GM21515 (cell line): ENCODE data around the gene UPP1.
"Not testable (repeated sequence)": the region's sequence is repeated elsewhere in the genome, so short reads cannot be mapped to it uniquely, and the experiment has no call there.

ENCODE experiments used
- ATAC-seq: cut with Tn5 transposase; IDR thresholded peaks from one replicate; pipeline ENCODE4 v1.9.1; 2021; ENCODE audit not compliant: unreplicated experiment

Gene UPP1

GRCh38 chr7:48110868-48111267 is 21.8 kb downstream of the UPP1 start:
- no peak for ATAC-seq

- ATAC-seq = no peak
Observed at GRCh38 chr7:48111596-48111995, 22.5 kb downstream of the UPP1 start.

- no peak for ATAC-seq
Observed at GRCh38 chr7:48112401-48113165, 23.5 kb downstream of the UPP1 start.

GRCh38 chr7:48113275-48113674 is 24.2 kb downstream of the UPP1 start:
- no peak for ATAC-seq

GRCh38 chr7:48114115-48114514 is 25.1 kb downstream of the UPP1 start:
- ATAC-seq = no peak

- no peak for ATAC-seq
Observed at GRCh38 chr7:48114589-48114988, 25.5 kb downstream of the UPP1 start.

- ATAC-seq = no peak
Observed at GRCh38 chr7:48116043-48116442, 27.0 kb downstream of the UPP1 start.

- ATAC-seq = no peak
Observed at GRCh38 chr7:48118041-48118440, 29.0 kb downstream of the UPP1 start.

GRCh38 chr7:48120536-48120935 is 31.5 kb downstream of the UPP1 start:
- ATAC-seq = not testable (repeated sequence)

GRCh38 chr7:48126037-48126436 is 37.0 kb downstream of the UPP1 start:
- ATAC-seq = no peak

GRCh38 chr7:48130658-48131108 is 41.6 kb downstream of the UPP1 start:
- ATAC-seq = peak; percentile 82

GRCh38 chr7:48132792-48133191 is 43.7 kb downstream of the UPP1 start:
- ATAC-seq = no peak

GRCh38 chr7:48139459-48139858 is 50.4 kb downstream of the UPP1 start:
- ATAC-seq = no peak

- no peak for ATAC-seq
Observed at GRCh38 chr7:48140001-48140681, 51.1 kb downstream of the UPP1 start.

- no peak for ATAC-seq
Observed at GRCh38 chr7:48141521-48141920, 52.5 kb downstream of the UPP1 start.

- no peak for ATAC-seq
Observed at GRCh38 chr7:48144291-48144768, 55.3 kb downstream of the UPP1 start.

- ATAC-seq = no peak
Observed at GRCh38 chr7:48147078-48147591, 58.1 kb downstream of the UPP1 start.

- not testable (repeated sequence) for ATAC-seq
Observed at GRCh38 chr7:48147690-48148089, 58.6 kb downstream of the UPP1 start.

GRCh38 chr7:48148311-48148710 is 59.2 kb downstream of the UPP1 start:
- no peak for ATAC-seq

- ATAC-seq = no peak
Observed at GRCh38 chr7:48149058-48149457, 60.0 kb downstream of the UPP1 start.

- ATAC-seq = no peak
Observed at GRCh38 chr7:48150086-48150485, 61.0 kb downstream of the UPP1 start.

- ATAC-seq = peak; percentile 68
Observed at GRCh38 chr7:48154792-48155413, 65.8 kb downstream of the UPP1 start.
